Stimulated activated CD4-positive, alpha-beta T cell treated with anti-CD3 and anti-CD28 coated beads, Interleukin-2, amount 100 ng/mL, for 48 hours (primary cell): ENCODE data around the gene CCDC77.
A peak's percentile ranks its signal among the peaks of the same experiment; 100 is the strongest.

Experiments used
- DNase-seq, 2 donors: peaks; one replicate each; pipeline ENCODE4 v3.0.0-alpha.2; 2020

The CCDC77 gene

DNA sequence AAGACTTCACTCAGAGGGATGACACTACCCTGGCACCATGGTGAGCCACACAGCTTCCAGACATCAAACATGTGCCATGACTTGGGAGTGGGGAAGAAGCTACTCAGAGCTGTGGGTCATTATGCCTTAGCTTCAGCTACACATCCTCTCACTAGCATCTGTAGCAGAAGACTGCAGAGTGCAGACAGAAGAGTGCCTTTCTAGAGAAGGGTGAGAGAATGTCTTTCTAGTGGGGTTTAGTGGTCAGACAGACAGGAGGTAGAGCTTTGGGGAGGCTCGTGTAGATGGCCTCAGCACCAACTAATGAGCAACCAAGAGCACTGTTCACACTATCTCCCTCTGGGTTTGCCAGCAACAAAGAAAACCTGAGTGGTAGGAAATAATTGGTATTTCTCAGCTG is 53.4 kb downstream of the CCDC77 start:
- no peak for DNase-seq

- DNase-seq: no peak
Observed at GRCh38 chr12:455821-456220, 54.4 kb downstream of the CCDC77 start.

GRCh38 chr12:457676-458075 is 56.2 kb downstream of the CCDC77 start:
- no peak for DNase-seq

- no peak for DNase-seq
Observed at GRCh38 chr12:459050-459429, 57.6 kb downstream of the CCDC77 start.

GRCh38 chr12:459430-460258 is 58.2 kb downstream of the CCDC77 start, which contains the start of gene B4GALNT3:
Gene B4GALNT3, plus strand, starts transcription at chr12:459939. Its CDS starts 438 bp downstream, at chr12:460377.
- DNase-seq: peak; percentile 9 to 20

DNA sequence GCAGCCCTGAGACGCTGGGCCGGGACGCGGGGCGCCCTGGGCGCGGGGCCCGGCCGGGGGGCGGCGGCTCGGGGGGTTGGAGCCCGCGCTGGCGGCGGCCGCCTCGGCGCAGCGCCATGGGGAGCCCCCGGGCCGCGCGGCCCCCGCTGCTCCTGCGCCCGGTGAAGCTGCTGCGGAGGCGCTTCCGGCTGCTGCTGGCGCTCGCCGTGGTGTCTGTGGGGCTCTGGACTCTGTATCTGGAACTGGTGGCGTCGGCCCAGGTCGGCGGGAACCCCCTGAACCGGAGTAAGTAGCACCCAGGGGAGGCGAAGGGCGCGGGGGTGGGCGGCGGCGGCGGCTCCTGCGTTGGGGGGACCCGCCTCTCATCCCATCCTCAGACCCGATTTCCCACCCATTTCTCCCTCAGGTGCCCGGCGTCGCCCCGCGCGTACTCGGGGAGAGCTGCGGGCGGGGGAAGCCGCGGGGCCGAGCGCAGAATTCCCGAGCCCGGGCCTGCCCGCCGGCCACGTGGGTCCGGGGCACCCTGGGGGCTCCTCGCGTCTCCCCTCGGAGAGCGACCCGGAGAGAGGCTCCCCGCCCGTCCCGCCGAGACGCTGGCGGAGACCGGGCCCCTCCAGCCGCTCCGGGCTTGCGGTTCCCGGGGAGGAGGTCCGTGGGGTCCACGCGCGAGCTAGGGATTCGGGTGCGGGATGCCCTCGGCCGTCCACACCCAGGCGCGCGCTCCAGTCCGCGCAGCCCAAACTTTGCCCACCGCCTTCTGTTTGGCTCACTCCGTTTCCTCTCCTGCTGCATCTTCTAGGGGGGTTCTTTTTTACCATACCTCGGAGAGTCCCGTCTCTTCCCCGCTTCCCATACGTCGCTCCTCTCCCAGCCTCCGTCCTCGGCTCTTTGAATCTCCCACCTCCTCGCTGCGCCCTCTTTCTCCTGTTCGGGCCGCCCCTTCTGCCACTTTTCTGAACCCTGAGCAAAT is 59.1 kb downstream of the CCDC77 start:
- DNase-seq: peak; percentile 27 to 34

DNA sequence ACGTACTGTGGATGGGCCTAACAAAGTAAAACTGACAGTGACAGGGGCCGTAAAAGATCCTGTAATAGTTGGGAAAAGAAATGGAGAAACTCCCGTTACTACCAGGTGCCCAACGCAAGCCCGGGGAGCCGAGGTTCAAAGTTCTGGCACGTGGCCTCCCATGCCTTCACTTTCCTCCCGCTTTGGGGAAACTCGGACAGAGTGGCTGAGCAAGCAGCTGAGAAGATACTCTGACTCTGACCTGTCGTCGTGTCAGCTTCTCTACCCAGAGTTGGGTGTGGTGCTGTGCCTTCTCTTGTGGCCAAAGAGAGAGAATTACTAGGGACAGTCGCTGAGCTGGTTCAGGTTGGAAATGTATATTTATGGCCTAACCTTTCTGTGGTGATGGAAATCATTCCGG is 60.0 kb downstream of the CCDC77 start:
- no peak for DNase-seq

DNA sequence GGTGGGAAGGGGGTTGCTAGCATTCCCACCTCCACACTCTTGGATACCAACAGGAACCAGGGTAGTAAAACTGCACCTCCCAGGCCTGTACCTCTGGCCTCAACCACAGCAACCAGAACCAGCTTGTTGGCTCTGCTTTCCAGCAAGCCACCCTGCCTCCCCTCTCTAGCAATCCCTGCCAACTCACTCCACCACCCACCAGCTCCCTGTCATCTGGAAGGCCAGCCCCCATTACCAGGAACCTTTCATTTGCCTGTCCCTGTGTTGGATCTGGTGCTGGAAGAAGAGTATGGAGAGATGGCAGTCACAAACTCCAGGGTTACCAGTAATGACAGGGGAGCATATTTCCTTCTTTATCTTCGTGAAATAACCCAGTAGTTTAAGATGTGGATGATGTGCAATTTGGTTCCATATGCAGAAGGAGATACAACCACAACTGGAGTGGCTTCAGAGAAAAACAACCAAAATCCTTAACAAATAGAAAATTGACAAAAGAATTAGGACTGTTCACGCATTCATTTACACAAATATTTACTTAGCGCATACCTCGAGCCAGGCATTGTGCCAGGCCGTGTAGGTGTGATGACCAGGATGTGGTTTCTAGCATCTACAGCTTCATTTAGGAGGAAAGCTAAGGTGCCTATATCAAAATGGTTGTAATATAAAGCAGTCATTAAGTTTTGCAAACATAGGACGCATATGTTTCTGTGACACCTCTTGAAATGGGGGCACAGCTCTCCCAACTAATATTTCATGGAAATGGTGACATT is 61.7 kb downstream of the CCDC77 start:
- no peak for DNase-seq

- DNase-seq: no peak
Observed at GRCh38 chr12:464484-465267, 63.2 kb downstream of the CCDC77 start.

DNA sequence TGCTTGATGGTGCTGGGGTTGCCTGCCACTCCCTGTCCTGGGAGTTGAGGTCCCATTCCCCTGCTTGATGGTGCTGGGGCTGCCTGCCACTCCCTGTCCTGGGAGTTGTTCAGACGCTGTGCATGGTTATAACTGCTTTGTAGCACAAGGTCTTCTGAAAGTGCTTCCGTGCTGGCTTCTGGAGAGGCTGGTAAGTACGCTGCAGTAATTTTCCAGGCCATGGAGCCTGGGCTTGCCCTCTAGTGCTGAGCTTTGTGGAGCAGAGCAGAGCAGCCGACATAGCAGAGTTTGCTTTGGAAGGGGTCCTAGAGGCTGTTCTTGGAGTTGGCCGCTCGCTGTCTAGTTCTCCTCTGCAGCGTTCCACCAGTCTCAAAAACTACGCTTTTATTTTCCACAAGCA is 64.6 kb downstream of the CCDC77 start:
- DNase-seq: no peak

GRCh38 chr12:466762-467161 is 65.3 kb downstream of the CCDC77 start:
- no peak for DNase-seq

GRCh38 chr12:467591-467990 is 66.1 kb downstream of the CCDC77 start:
- DNase-seq: no peak

DNA sequence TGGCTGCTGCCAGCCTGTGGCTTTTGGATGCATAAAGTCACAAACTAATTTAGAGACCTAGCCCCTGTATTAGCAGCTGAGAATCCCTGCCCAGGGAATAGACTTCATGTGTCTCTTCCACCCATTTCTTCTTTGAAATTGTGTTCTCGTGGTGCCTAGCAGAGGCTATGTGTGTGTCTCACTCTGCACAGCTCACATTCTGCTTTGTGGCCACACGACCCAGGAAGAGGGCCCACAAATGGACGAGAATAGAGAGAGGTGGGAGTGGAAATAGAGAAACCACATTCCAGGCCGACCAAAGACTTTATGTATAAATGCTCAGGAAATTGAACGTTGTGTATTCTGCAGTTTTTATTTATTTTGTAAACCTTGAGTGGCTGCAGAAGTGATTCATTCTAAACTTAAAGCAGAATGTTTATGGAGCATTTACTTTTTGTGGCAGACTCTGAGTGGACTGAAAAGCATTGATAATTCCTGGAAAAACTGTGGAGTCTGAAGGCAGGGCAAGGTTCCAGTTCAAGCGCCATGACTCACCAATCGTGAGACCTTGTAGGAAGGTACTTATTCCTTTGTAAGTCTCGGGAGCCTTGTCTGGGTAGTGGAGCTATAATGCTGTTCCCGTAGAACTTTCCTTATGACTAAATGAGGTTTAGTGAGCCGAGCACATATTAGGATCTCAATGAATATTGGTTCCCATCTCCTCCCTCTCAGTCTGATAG is 67.4 kb downstream of the CCDC77 start:
- no peak for DNase-seq

DNA sequence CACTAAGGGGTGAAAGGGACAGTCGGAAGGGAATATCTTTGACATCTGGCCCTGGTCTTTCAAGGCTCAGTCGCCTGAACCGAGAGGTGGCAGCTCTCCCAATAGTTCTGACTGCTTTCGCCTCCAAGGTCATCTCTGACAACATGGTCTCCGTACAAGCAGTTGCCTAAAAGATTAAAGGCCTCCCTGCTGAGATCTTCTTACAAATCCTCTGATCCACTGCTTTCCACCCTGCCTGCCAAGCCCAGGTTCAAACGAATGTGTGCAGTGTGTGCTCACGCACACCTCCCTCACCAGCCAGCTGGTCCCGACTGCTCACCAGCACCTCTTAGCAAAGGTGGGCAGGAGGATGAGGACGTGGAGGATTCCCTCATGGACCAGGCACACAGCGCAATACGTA is 68.7 kb downstream of the CCDC77 start:
- no peak for DNase-seq

DNA sequence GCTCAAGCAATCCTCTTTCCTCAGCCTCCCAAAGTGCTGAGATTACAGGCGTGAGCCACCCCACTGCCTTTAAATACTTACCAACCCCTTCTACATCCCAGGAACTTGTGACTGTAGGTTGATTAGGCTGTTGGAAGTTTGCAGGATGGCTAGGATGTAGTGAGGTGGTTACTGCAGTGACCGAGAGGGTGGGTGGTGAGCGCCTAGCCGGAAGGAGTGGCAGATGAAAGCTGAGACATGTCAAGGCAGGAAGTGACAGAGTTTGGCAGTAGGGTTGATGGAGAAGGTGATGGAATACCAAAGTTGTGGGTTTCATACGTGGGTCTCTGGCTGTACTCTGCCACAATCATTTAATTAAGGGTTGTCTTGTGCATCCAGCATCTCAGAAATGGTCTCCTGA is 71.8 kb downstream of the CCDC77 start:
- no peak for DNase-seq

DNA sequence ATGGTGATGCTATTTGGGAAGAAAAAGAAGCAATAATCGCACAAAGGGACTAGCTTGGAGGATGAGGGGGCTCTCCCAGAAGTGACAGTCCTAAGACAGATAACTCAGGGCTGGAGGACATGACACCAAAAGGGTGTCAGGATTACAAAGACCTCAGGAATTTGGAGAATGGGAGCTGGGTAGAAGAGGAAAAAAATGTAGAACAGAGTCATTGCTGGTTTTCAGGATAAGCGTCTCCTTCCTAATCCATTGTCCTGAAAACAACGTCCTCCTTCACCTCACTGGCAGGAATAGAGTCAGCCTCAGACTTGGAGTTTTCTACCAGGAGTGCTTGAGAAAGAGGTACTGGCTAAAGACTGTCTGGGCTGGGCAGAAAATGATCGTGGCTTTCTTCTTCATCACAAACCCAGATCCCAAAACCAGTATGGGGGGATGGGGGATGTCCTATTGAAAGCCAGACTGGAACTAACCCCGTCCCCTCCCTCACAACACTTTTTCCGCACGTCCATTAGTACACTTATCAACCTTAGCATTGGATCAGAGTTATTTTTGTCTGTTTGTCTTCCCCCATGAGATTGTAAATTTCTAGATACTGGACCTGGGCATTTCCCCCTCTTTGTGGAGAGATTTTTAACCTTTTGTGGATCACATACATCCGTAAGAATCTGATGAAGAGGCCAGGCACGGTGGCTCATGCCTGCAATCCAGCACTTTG is 72.6 kb downstream of the CCDC77 start:
- no peak for DNase-seq

- DNase-seq: no peak
Observed at GRCh38 chr12:475286-475685, 73.8 kb downstream of the CCDC77 start.

- no peak for DNase-seq
Observed at GRCh38 chr12:479161-479560, 77.7 kb downstream of the CCDC77 start.

DNA sequence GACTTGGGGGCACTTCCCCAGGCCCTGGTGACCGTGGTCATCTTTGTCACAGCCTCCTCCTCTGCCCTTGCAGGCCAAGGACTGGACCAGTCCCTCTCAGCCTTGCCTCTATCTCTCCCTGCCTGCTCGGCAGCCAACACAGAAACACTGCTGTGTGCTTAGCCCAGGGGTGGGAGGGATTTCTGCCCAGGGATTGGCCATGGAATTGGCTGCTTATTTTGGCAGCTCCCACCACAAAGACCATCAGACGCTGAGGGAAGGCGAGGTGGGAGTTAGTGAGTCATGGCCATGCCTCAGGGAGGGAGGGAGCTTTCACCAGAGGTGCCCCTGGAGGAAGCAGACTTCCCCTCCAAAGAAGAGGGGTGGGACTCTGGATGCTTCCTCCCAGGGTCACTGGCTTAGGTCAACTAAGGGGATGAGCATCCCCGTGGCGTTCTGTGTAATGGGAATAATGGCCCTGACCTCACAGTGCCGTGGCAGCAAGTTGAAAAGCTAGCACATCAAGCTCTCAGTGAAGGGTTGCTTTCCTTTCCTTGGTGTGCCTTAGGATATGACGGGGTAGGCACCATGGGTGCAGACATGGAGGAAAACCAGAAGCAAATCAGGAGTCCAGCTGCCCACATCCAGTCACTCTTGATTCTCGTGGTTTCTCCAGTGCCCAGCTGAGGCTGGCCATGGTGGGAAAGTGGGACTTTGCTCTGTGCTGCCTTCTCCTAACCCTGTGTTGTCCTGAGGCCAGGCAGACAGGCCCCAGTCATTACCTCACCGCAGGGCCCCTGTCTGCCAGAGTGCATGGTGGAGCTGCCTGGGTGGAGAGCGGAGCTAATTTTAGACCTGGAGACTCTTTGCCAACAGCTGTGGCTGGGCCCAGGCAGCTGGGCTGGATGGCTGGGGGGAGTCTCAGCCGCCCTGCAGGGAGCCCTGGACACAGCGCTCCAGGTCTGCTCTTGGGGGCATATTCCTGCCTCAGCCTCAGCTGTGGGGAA is 79.7 kb downstream of the CCDC77 start:
- no peak for DNase-seq

GRCh38 chr12:482061-482460 is 80.6 kb downstream of the CCDC77 start:
- no peak for DNase-seq
